ENCODE data around the gene WNT16. TPM values are rescaled to one million over a fixed set of nuclear protein-coding genes. Genes with fewer than 3 reads are reported as not detected.

Gene WNT16, protein sequence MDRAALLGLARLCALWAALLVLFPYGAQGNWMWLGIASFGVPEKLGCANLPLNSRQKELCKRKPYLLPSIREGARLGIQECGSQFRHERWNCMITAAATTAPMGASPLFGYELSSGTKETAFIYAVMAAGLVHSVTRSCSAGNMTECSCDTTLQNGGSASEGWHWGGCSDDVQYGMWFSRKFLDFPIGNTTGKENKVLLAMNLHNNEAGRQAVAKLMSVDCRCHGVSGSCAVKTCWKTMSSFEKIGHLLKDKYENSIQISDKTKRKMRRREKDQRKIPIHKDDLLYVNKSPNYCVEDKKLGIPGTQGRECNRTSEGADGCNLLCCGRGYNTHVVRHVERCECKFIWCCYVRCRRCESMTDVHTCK
- total RNA-seq: 0.49 to 0.86 TPM (median 0.61 TPM) in 3 replicates

DNA sequence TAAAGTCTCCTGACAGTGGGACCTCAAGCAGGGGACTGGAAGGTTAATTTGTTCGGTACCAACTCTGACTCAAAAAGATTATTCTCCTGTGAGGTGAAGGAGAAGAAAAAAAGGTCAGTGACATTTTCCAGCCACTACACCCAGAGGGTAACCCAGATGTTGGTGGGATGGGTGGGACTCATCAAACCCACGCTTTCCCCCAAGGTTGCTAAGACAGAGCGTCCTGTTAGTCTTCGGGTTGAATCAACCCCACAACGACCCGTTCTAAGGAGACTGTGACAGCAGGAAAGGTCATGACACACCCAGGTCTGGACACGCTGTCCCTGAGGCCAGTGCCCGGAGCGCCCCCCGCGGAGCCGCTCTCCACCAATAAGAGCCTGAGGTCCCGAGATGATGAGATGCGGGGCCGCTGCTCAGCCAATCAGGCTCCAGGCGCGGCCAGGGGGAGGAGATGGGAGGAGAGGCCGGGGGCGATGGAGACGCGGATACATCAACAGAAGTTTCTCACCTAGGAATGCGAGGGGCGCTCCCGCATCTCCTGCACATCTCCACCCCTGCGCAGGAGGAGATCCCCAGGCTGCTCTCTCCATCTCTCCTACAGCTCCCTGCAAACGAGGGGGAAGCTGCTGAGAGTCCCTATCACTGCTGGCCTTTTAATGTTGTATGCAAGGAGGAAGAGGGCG is at the start of gene WNT16:
Gene WNT16 (plus strand): TSS at position 493 of the 683 bp plus-strand sequence. CDS start 293 bp downstream, outside the sequence.
- no peak within 1 kb of the TSS for H3K27ac Mint-ChIP-seq
- H3K4me1 Mint-ChIP-seq: peaks cover 27% of the 10 kb centered on the region
- DNase-seq (ENCODE audit: low spot score in 2 of 2, unreplicated experiment in 2 of 2): no peak
- H3K36me3 Mint-ChIP-seq: no peaks in the 10 kb centered on the region
- H3K4me3 Mint-ChIP-seq: peak within 1 kb of the TSS; percentile 72
- TF ChIP-seq, protein P1, sequence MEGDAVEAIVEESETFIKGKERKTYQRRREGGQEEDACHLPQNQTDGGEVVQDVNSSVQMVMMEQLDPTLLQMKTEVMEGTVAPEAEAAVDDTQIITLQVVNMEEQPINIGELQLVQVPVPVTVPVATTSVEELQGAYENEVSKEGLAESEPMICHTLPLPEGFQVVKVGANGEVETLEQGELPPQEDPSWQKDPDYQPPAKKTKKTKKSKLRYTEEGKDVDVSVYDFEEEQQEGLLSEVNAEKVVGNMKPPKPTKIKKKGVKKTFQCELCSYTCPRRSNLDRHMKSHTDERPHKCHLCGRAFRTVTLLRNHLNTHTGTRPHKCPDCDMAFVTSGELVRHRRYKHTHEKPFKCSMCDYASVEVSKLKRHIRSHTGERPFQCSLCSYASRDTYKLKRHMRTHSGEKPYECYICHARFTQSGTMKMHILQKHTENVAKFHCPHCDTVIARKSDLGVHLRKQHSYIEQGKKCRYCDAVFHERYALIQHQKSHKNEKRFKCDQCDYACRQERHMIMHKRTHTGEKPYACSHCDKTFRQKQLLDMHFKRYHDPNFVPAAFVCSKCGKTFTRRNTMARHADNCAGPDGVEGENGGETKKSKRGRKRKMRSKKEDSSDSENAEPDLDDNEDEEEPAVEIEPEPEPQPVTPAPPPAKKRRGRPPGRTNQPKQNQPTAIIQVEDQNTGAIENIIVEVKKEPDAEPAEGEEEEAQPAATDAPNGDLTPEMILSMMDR (IDR thresholded peaks at IDR 0.05; ENCODE audit: unreplicated experiment): no peak
- no peaks in the 10 kb centered on the region for H3K9me3 Mint-ChIP-seq
- peaks cover 53% of the 10 kb centered on the region for H3K27me3 Mint-ChIP-seq (ENCODE audit: low read depth)

DNA sequence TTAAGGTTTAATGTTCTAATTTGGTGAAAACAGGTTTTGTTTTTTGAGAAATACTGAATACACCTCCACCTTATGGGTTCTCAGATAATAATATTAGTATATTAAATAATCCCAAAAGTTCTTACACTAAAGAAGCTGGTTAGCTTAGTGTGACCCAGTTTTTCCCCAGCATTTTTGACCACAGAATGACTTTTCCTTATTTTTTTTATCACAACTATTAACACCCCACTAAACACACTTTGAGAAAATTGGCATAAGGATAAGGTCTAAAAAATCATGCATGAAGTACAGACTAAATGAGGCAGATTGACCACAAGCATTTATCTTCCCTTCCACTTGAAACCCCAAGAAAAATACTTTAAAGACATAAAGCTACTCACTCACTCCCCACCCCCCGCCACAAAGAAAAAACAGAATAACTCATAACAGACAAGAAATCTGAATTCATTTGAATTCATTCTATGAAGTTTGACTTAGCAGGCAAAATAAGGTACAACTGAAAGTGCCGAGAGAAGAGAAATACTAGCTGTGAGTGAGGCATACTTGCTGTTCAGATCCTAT is 49.7 kb upstream of the WNT16 start:
- no peak for DNase-seq (ENCODE audit: low spot score in 2 of 2, unreplicated experiment in 2 of 2)
- Mint-ChIP-seq H3K4me1 (peaks cover 16% of the 10 kb centered on the region), H3K27ac (no peak overlapping the region), H3K9me3 (no peaks in the 10 kb centered on the region), H3K4me3 (no peak overlapping the region), H3K36me3 (peaks cover 3% of the 10 kb centered on the region), H3K27me3 (ENCODE audit: low read depth) (no peaks in the 10 kb centered on the region)
- TF ChIP-seq, protein P1 (IDR thresholded peaks at IDR 0.05; ENCODE audit: unreplicated experiment): no peak

DNA sequence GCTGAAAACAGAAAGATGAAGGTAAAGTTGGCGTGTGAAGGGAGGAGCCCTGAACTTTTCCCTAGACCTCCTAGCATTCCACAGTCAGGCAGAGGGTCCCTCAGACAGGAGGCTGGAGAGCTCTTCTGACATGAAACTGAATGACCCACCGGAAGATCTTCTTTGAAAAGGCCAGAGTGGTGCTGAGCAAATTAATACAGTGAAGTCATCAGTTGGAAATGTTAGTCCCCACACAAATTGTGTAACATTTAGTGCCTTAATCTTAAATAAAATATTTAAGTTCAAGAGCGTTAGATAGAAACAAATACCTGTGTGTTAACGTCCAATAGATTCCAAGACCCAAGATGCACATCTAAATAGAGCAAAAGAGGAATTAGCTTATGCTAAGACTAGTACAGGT is 49.0 kb upstream of the WNT16 start:
- DNase-seq (ENCODE audit: low spot score in 2 of 2, unreplicated experiment in 2 of 2): no peak
- Mint-ChIP-seq H3K4me1 (peaks cover 14% of the 10 kb centered on the region), H3K9me3 (peaks cover 2% of the 10 kb centered on the region), H3K4me3 (no peak overlapping the region), H3K27me3 (ENCODE audit: low read depth) (no peaks in the 10 kb centered on the region), H3K27ac (no peak overlapping the region), H3K36me3 (peaks cover 7% of the 10 kb centered on the region)
- TF ChIP-seq, protein P1 (IDR thresholded peaks at IDR 0.05; ENCODE audit: unreplicated experiment): no peak

DNA sequence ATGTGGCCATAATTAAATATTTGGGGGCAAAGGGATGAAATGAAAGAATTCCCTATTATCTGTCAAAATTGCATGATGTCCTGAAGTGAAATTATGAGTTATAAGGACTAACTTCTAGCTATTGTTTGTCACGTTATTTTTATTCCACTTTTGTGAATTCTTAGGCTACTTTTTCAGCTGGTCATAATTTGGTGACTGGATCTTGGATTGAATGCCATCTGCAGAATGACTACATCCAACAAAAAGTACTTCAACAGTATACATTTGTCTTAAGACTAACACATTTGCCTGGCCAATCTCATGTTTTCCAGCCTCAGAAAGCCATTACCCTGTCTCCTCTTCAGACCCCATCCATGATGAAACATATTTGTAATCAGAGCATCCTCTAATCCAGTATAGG is 48.1 kb upstream of the WNT16 start:
- peaks cover 13% of the 10 kb centered on the region for H3K36me3 Mint-ChIP-seq
- H3K27ac Mint-ChIP-seq: no peak overlapping the region
- H3K4me3 Mint-ChIP-seq: no peak overlapping the region
- peaks cover 11% of the 10 kb centered on the region for H3K9me3 Mint-ChIP-seq
- TF ChIP-seq, protein P1 (IDR thresholded peaks at IDR 0.05; ENCODE audit: unreplicated experiment): no peak
- peaks cover 14% of the 10 kb centered on the region for H3K4me1 Mint-ChIP-seq
- no peak for DNase-seq (ENCODE audit: low spot score in 2 of 2, unreplicated experiment in 2 of 2)
- no peaks in the 10 kb centered on the region for H3K27me3 Mint-ChIP-seq (ENCODE audit: low read depth)

DNA sequence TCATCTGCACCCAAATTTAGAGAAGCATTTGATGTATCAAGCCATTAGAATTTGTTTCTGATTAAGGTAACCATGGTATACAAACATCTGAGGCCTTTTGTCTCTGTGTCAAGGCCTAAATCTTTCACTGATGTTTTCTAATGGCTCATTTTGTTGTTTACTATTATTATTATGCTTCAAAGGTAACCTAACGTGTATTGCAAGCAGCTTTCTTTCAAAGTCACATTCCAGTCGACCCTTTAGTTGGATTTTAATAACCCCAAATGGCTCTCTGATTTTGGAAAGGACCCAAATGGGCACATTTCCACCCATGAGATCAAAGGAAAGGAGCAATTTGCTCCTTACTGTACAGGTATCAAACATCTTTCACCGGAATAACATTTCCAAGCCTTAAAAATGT is 46.7 kb upstream of the WNT16 start:
- Mint-ChIP-seq H3K9me3 (peaks cover 21% of the 10 kb centered on the region), H3K4me1 (peaks cover 14% of the 10 kb centered on the region), H3K27ac (no peak overlapping the region), H3K4me3 (no peak overlapping the region), H3K36me3 (peaks cover 18% of the 10 kb centered on the region), H3K27me3 (ENCODE audit: low read depth) (no peaks in the 10 kb centered on the region)
- TF ChIP-seq, protein P1 (IDR thresholded peaks at IDR 0.05; ENCODE audit: unreplicated experiment): no peak
- no peak for DNase-seq (ENCODE audit: low spot score in 2 of 2, unreplicated experiment in 2 of 2)

Measured in mesothelial cell of epicardium (in vitro differentiated cells).